Peyer's patch (tissue), 4 donors: ENCODE data around the gene ARFIP2. TPM values are rescaled to one million over a fixed set of nuclear protein-coding genes. Genes with fewer than 3 reads are reported as not detected.

ENCODE experiments used
- DNase-seq, 3 donors: peaks; one replicate each; pipeline ENCODE4 v3.0.0-alpha.2; 2017 to 2019
- H3K27ac ChIP-seq, 4 donors: fragments of 200-600 bp; sonication (generic); one replicate each; pipeline ENCODE4 v1.5.1; 2016 to 2019
- H3K27me3 ChIP-seq, 2 donors: fragments of 200-600 bp; sonication (generic); one replicate each; pipeline ENCODE4 v1.5.1; 2019
- H3K36me3 ChIP-seq, 3 donors: fragments of 200-600 bp; sonication (generic); one replicate each; pipeline ENCODE4 v1.5.1; 2016 to 2019
- H3K4me1 ChIP-seq, 4 donors: fragments of 200-600 bp; sonication (generic); one replicate each; pipeline ENCODE4 v1.5.1; 2016 to 2019
- H3K4me3 ChIP-seq, 4 donors: fragments of 200-600 bp; sonication (generic); 1 replicate in 3 of 4; 2 replicates in 1 of 4; pipeline ENCODE4 v1.5.1; 2016 to 2019; ENCODE audit warnings: mild to moderate bottlenecking in 1 of 4
- H3K9me3 ChIP-seq, 4 donors: fragments of 200-600 bp; sonication (generic); one replicate each; pipeline ENCODE4 v1.5.1; 2016 to 2019; ENCODE audit warnings: mild to moderate bottlenecking in 1 of 4
- CTCF ChIP-seq, 6 experiments: fragments of 450-650 bp in 4 of 6; fragments of 200-600 bp in 2 of 6; sonication (generic) in 1 of 6; IDR thresholded peaks; one replicate each; pipeline ENCODE4 v1.5.1; 2017 to 2019; ENCODE audit warnings: antibody characterized with exemption in 6 of 6, mild to moderate bottlenecking in 3 of 6, moderate library complexity in 1 of 6
- POLR2A ChIP-seq, 2 donors: fragments of 450-650 bp; IDR thresholded peaks; one replicate each; pipeline ENCODE4 v1.5.1; 2017; ENCODE audit warnings: antibody characterized with exemption in 2 of 2, mild to moderate bottlenecking in 2 of 2, moderate library complexity in 2 of 2
- total RNA-seq, 4 donors: library from RNA; depleted of rRNA; stranded (reverse); fragments of >200 nt; gene quantifications; one replicate each; pipeline ENCODE4 v1.1.0, GENCODE V29; 2016

ARFIP2 gene
- total RNA-seq, 4 donors from 2014 or later: 104 to 140 (median 133) TPM

GRCh38 chr11:6498544-6498943 lies 17.4 kb upstream of the ARFIP2 start:
- Histone ChIP-seq H3K27me3 (no peaks in the 10 kb centered on the region), H3K27ac (no peak overlapping the region), H3K36me3 (peaks cover 0 to 11% (median 0%) of the 10 kb centered on the region in 3 donors), H3K4me1 (no peaks in the 10 kb centered on the region), H3K4me3 (no peak overlapping the region), H3K9me3 (no peaks in the 10 kb centered on the region)
- no peak for DNase-seq
- TF ChIP-seq CTCF (IDR thresholded peaks at IDR 0.05): no peak
- TF ChIP-seq POLR2A (IDR thresholded peaks at IDR 0.05): no peak

- H3K27ac ChIP-seq: no peak overlapping the region
- TF ChIP-seq POLR2A (IDR thresholded peaks at IDR 0.05) (no peak), CTCF (IDR thresholded peaks at IDR 0.05) (no peak)
- H3K4me1 ChIP-seq: no peaks in the 10 kb centered on the region
- DNase-seq: no peak
- no peak overlapping the region for H3K4me3 ChIP-seq
- no peaks in the 10 kb centered on the region for H3K27me3 ChIP-seq
- peaks cover 0 to 14% (median 0%) of the 10 kb centered on the region in 3 donors for H3K36me3 ChIP-seq
- H3K9me3 ChIP-seq: no peaks in the 10 kb centered on the region
These were observed 17.0 kb upstream of the ARFIP2 start for GRCh38 chr11:6498121-6498520.

GRCh38 chr11:6497069-6497839 lies 16.1 kb upstream of the ARFIP2 start, which contains the start of gene DNHD1:
Gene DNHD1, plus strand, starts transcription at chr11:6497280. Its CDS starts 936 bp downstream, at chr11:6498216.
- Histone ChIP-seq H3K4me3 (peak within 1 kb of the TSS in 1 of 4 donors; percentile 19), H3K4me1 (no peaks in the 10 kb centered on the region), H3K27me3 (no peaks in the 10 kb centered on the region), H3K9me3 (no peaks in the 10 kb centered on the region), H3K27ac (no peak within 1 kb of the TSS), H3K36me3 (peaks cover 0 to 23% (median 0%) of the 10 kb centered on the region in 3 donors)
- TF ChIP-seq CTCF (IDR thresholded peaks at IDR 0.05) (no peak), POLR2A (IDR thresholded peaks at IDR 0.05) (no peak)
- DNase-seq: no peak

GRCh38 chr11:6489306-6489705 lies 8.2 kb upstream of the ARFIP2 start:
- peak overlapping the region in 1 of 4 donors; percentile 16 for H3K4me3 ChIP-seq
- no peak for DNase-seq
- peaks cover 0 to 23% (median 0%) of the 10 kb centered on the region in 3 donors for H3K36me3 ChIP-seq
- H3K27me3 ChIP-seq: no peaks in the 10 kb centered on the region
- H3K27ac ChIP-seq: peak overlapping the region in 2 of 4 donors; percentile 55 to 85
- no peaks in the 10 kb centered on the region for H3K9me3 ChIP-seq
- H3K4me1 ChIP-seq: peaks cover 0 to 34% (median 0%) of the 10 kb centered on the region in 4 donors
- no peak for TF ChIP-seq POLR2A (IDR thresholded peaks at IDR 0.05)
- no peak for TF ChIP-seq CTCF (IDR thresholded peaks at IDR 0.05)

- Histone ChIP-seq H3K9me3 (no peaks in the 10 kb centered on the region), H3K27ac (peak overlapping the region in 2 of 4 donors; percentile 55 to 85), H3K27me3 (no peaks in the 10 kb centered on the region), H3K4me1 (peaks cover 0 to 36% (median 0%) of the 10 kb centered on the region in 4 donors), H3K4me3 (peak overlapping the region in 1 of 4 donors; percentile 16), H3K36me3 (peaks cover 0 to 28% (median 0%) of the 10 kb centered on the region in 3 donors)
- TF ChIP-seq CTCF (IDR thresholded peaks at IDR 0.05) (no peak), POLR2A (IDR thresholded peaks at IDR 0.05) (no peak)
- DNase-seq: no peak
These were observed 7.7 kb upstream of the ARFIP2 start for GRCh38 chr11:6488821-6489220.
